ENCODE measurements around the gene KIF2A.

Gene KIF2A

GRCh38 chr5:62385131-62385530, 79.1 kb downstream of the KIF2A start:
- TF ChIP-seq, protein P1, sequence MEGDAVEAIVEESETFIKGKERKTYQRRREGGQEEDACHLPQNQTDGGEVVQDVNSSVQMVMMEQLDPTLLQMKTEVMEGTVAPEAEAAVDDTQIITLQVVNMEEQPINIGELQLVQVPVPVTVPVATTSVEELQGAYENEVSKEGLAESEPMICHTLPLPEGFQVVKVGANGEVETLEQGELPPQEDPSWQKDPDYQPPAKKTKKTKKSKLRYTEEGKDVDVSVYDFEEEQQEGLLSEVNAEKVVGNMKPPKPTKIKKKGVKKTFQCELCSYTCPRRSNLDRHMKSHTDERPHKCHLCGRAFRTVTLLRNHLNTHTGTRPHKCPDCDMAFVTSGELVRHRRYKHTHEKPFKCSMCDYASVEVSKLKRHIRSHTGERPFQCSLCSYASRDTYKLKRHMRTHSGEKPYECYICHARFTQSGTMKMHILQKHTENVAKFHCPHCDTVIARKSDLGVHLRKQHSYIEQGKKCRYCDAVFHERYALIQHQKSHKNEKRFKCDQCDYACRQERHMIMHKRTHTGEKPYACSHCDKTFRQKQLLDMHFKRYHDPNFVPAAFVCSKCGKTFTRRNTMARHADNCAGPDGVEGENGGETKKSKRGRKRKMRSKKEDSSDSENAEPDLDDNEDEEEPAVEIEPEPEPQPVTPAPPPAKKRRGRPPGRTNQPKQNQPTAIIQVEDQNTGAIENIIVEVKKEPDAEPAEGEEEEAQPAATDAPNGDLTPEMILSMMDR (IDR thresholded peaks at IDR 0.05): no peak

- TF ChIP-seq, protein P1 (IDR thresholded peaks at IDR 0.05): no peak
Measured at GRCh38 chr5:62385816-62386400, 79.9 kb downstream of the KIF2A start.

DNA sequence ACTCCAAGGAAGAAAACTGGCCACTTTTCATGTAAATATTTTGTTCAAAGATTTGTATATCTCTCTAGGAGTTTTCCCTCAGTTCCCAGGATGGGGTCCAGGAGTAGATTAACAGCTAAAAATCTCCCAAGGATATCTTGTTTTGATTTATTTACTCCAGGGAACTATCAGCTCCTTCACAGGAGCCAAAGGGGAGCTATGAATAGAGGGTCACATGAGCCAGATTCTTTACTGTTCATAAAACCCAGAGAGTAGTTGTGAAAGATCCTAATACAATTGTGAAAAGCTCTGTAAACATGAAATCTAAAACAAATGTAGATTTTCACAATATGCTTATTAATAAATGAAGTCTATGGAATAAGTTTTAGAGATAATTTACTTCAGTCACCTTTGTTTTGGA, 80.8 kb downstream of the KIF2A start:
- TF ChIP-seq, protein P1 (IDR thresholded peaks at IDR 0.05): no peak

- TF ChIP-seq, protein P1 (IDR thresholded peaks at IDR 0.05): no peak
Measured at GRCh38 chr5:62395210-62395950, 89.4 kb downstream of the KIF2A start.

- TF ChIP-seq, protein P1 (IDR thresholded peaks at IDR 0.05): no peak
Measured at GRCh38 chr5:62403411-62404250, 97.6 kb downstream of the KIF2A start, which contains the start of gene DIMT1. Gene DIMT1 (minus strand): TSS chr5:62403905. CDS start chr5:62403772, 133 bp downstream.

DNA sequence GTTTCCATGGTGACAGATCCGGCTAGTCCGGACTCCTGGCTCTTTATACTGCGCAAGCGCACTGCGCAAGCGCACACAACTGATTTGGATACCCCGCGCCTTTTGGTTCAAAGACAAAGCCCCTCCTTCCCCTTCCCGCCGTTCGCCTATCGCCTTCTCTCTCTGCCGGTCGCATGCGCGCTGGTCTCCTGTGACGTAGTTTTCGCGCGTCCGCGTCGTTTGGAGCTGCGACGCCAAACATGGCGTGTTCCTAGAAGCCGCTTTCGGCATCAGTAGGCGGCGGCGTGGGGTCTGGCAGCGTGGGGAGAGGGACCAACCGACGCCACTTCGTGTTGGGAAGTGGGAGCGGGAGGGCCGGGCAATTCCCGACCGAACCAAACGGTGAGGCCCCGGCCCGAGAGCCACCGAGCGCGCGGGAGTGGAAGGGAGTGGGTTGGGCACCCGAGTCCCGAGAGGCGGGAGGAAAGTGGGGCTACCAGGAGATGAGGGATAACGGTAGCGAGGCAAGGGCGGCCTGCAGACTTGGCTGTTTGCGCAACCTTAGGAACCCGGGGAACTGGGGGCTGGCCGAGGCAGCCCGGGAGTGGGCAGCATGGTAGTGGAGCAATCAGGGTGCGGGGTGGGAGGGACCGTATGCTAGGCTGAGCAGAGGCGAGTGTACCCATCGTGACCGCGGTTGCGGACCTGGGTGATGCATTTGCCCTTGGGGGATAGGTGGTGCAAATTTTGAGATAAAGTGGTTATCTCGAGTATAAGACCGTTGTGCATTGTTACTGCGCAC, 106.7 kb downstream of the KIF2A start, which contains the start of gene IPO11:
IPO11 (plus strand) TSS at position 215 of the 781 bp plus-strand sequence. CDS start 24,517 bp downstream, outside the sequence.
- TF ChIP-seq, protein P1 (IDR thresholded peaks at IDR 0.05): no peak

DNA sequence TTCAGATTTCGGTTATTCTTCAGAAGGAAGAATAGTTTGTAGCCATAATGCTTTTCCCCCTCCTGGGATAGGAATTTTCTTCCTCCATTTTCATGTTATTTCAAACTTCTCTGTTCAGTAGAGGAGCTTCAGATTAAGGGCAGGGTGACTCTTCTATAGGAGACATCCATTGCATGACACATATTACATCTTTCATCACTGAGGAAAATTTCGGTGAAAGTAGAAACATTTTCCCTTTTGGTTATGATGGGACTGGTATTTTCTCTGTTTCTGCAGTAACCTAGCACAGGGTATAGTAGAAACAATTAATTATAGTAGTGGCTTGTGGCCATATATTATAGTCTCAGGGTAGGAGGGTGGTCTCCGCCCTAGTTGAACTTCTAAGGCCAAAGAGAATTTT, 107.7 kb downstream of the KIF2A start:
- TF ChIP-seq, protein P1 (IDR thresholded peaks at IDR 0.05): no peak
